K562 (cell line): ENCODE measurements around the gene PYCR2. TPM values are rescaled to one million over a fixed set of nuclear protein-coding genes. Genes with fewer than 3 reads are reported as not detected.
A peak's percentile ranks its signal among the peaks of the same experiment; 100 is the strongest.

ENCODE experiments used
- ATAC-seq: fragments of 200-7000 bp; cut with Tn5 transposase; 3 replicates; pipeline ENCODE4 v1.9.1; 2020; ENCODE audit warnings: moderate library complexity
- BruUV-seq: library from RNA; stranded (reverse); fragments of 400-500 nt; replicated peaks from 2 replicates; lab custom pipeline; 2021; lab: Mats Ljungman, UMichigan
- CTCF ChIA-PET: fragments of 300-600 bp; formaldehyde crosslinking; extraction: SDS; loops from one replicate; lab custom pipeline; 2021; ENCODE audit warnings: low intra/inter-chr PET ratio; lab: Yijun Ruan, JAX
- POLR2A ChIA-PET: fragments of 300-600, 350-650 bp; sonication (Branson Sonifier 250); formaldehyde crosslinking; extraction: SDS; loops from one replicate; lab custom pipeline; 2021; ENCODE audit warnings: antibody characterized with exemption, inconsistent platforms; lab: Yijun Ruan, JAX
- DNase-seq, 4 experiments: peaks; one replicate each; pipeline versions ENCODE4 v3.0.0 to v3.0.0-alpha.2; 2011 to 2018; ENCODE audit warnings: low spot score in 3 of 4, mixed read lengths in 3 of 4; ENCODE audit errors: extremely low read depth in 1 of 4
- FAIRE-seq: peaks from 2 replicates; lab custom pipeline; 2011; peaks lifted over from hg19 to GRCh38; lab: Jason Lieb, UNC
- H2AFZ ChIP-seq: 2 replicates; pipeline ENCODE4 v1.6.0; 2011; ENCODE audit warnings: low read depth, low read length, control low read depth, inconsistent platforms
- H3K27ac ChIP-seq: fragments of 200-600 bp; 3 replicates; pipeline ENCODE4 v1.8.0; 2011; ENCODE audit warnings: low read depth, mild to moderate bottlenecking, control low read depth, inconsistent platforms, low read length, moderate library complexity, mixed read lengths; ENCODE audit errors: extremely low read depth
- H3K27me3 ChIP-seq, 2 experiments: fragments of 300-600 bp in 1 of 2; 2 replicates in 1 of 2; 3 replicates in 1 of 2; pipeline versions ENCODE4 v1.6.0 to v1.8.0; 2011; ENCODE audit warnings: inconsistent platforms in 2 of 2, low read length in 2 of 2, mild to moderate bottlenecking in 1 of 2, mixed read lengths in 1 of 2, moderate library complexity in 1 of 2; ENCODE audit not compliant: control insufficient read depth in 2 of 2, insufficient read depth in 2 of 2
- H3K36me3 ChIP-seq: fragments of 300-600 bp; 3 replicates; pipeline ENCODE4 v1.8.0; 2011; ENCODE audit warnings: mild to moderate bottlenecking, low read length, inconsistent platforms; ENCODE audit not compliant: control insufficient read depth, insufficient read depth
- H3K4me1 ChIP-seq, 2 experiments: fragments of 200-600 bp in 1 of 2; replicated peaks in 1 of 2; 2 replicates in 1 of 2; 3 replicates in 1 of 2; pipeline versions ENCODE4 v1.5.1 to v1.8.0; 2011; ENCODE audit warnings: inconsistent platforms in 2 of 2, low read length in 2 of 2, mild to moderate bottlenecking in 1 of 2, mixed read lengths in 1 of 2, moderate library complexity in 1 of 2; ENCODE audit not compliant: control insufficient read depth in 2 of 2, insufficient read depth in 2 of 2
- H3K4me2 ChIP-seq: 2 replicates; pipeline ENCODE4 v1.6.1; 2011; ENCODE audit warnings: low read length, control low read depth, inconsistent platforms, mixed read lengths; ENCODE audit not compliant: insufficient read depth
- H3K4me3 ChIP-seq: fragments of 200-600 bp; sonication (generic), shearing (Covaris generic); 2 replicates; pipeline ENCODE4 v1.5.1; 2016; ENCODE audit warnings: control low read depth, inconsistent platforms
- H3K79me2 ChIP-seq: fragments of 200-600 bp; 3 replicates; pipeline ENCODE4 v1.8.0; 2011; ENCODE audit warnings: low read length, inconsistent platforms; ENCODE audit not compliant: control insufficient read depth, insufficient read depth
- H3K9ac ChIP-seq, 2 experiments: 2 replicates each; pipeline versions ENCODE4 v1.6.0 to v1.6.1; 2011; ENCODE audit warnings: low read depth in 2 of 2, low read length in 2 of 2, control low read depth in 1 of 2, inconsistent platforms in 1 of 2, mild to moderate bottlenecking in 1 of 2, mixed read lengths in 1 of 2; ENCODE audit not compliant: insufficient read depth in 1 of 2
- H3K9me1 ChIP-seq: one replicate; pipeline ENCODE4 v1.6.0; 2011; ENCODE audit warnings: inconsistent platforms, mild to moderate bottlenecking, low read length, moderate library complexity; ENCODE audit not compliant: control insufficient read depth, insufficient read depth
- H3K9me3 ChIP-seq: replicated peaks from 2 replicates; pipeline ENCODE4 v1.5.1; 2011; ENCODE audit warnings: low read depth, low read length, inconsistent platforms; ENCODE audit not compliant: control insufficient read depth, insufficient read depth
- H4K20me1 ChIP-seq: replicated peaks from 2 replicates; pipeline ENCODE4 v1.6.1; 2011; ENCODE audit warnings: low read length, inconsistent platforms, mixed read lengths; ENCODE audit not compliant: control insufficient read depth, insufficient read depth
- ATF7 ChIP-seq: fragments of 450-650 bp; IDR thresholded peaks from 2 replicates; pipeline ENCODE4 v1.7.1; 2014; ENCODE audit warnings: mild to moderate bottlenecking, moderate library complexity
- BCOR ChIP-seq: fragments of 450-650 bp; IDR thresholded peaks from 2 replicates; pipeline ENCODE4 v1.6.1; 2016
- HCFC1 ChIP-seq: IDR thresholded peaks from 2 replicates; pipeline ENCODE4 v1.6.1; 2012; ENCODE audit warnings: low read depth, low read length, improper control_type of control experiment
- KAT7 ChIP-seq: sonication (generic); formaldehyde crosslinking; IDR thresholded peaks from 2 replicates; pipeline ENCODE4 v1.8.0; 2022; ENCODE audit warnings: missing genetic modification reagents, mild to moderate bottlenecking, borderline replicate concordance
- MAFG ChIP-seq: fragments of 450-650 bp; conservative IDR thresholded peaks from 2 replicates; pipeline ENCODE4 v1.6.1; 2016; ENCODE audit warnings: missing genetic modification characterization, missing compliant biosample characterization
- NELFE ChIP-seq: IDR thresholded peaks from 2 replicates; pipeline ENCODE4 v1.6.1; 2011; ENCODE audit warnings: mild to moderate bottlenecking; ENCODE audit not compliant: insufficient read depth, insufficient read length
- NFE2 ChIP-seq: IDR thresholded peaks from 2 replicates; pipeline ENCODE4 v1.6.1; 2014; ENCODE audit warnings: antibody characterized with exemption, low read depth
- POLR3G ChIP-seq: IDR thresholded peaks from 2 replicates; pipeline ENCODE4 v1.6.1; 2011; ENCODE audit not compliant: insufficient read length, insufficient replicate concordance; ENCODE audit errors: extremely low read depth
- RBM14 ChIP-seq: fragments of 200-400 bp; formaldehyde crosslinking; IDR thresholded peaks from 2 replicates; pipeline ENCODE4 v1.6.1; 2018; ENCODE audit warnings: low read depth, mild to moderate bottlenecking, low read length, moderate library complexity, borderline replicate concordance; ENCODE audit not compliant: insufficient read depth
- RBM34 ChIP-seq: fragments of 200-400 bp; formaldehyde crosslinking; IDR thresholded peaks from 2 replicates; pipeline ENCODE4 v1.6.1; 2018; ENCODE audit warnings: low read length, borderline replicate concordance; ENCODE audit not compliant: insufficient read depth
- SPI1 ChIP-seq: IDR thresholded peaks from 2 replicates; pipeline ENCODE4 v1.6.1; 2011; ENCODE audit warnings: low read depth, low read length, control low read depth, borderline replicate concordance
- ZNF316 ChIP-seq: fragments of 450-650 bp; IDR thresholded peaks from 2 replicates; pipeline ENCODE4 v1.6.1; 2016
- ZNF589 ChIP-seq: fragments of 200-800 bp; sonication (Bioruptor generic); IDR thresholded peaks from 2 replicates; pipeline ENCODE4 v1.6.1; 2016; ENCODE audit warnings: low read depth, missing genetic modification characterization, missing compliant biosample characterization
- ZNF717 ChIP-seq: fragments of 250-450 bp; sonication (Bioruptor Pico); IDR thresholded peaks from 2 replicates; pipeline ENCODE4 v1.5.0; 2021
- WGBS: fragments of 100-300 bp; shearing (Covaris generic); methylation state at CpG from one replicate; pipeline ENCODE4 v1.1.6; 2016; ENCODE audit warnings: low coverage, mixed read lengths; ENCODE audit not compliant: insufficient coverage; ENCODE audit errors: missing lambda C conversion rate; 5-methylcytosine and 5-hydroxymethylcytosine counted together
- in situ Hi-C: fragments of 300-500 bp; cut with MboI; formaldehyde crosslinking; loops from 4 replicates; pipeline ENCODE4 v1.15.0; 2018; ENCODE audit warnings: inconsistent platforms, mixed read lengths
- intact Hi-C: fragments of 100-400 bp; cut with micrococcal nuclease; formaldehyde crosslinking; loops from 2 replicates; pipeline ENCODE4 v1.14.2; 2022
- polyA plus RNA-seq, 8 experiments: library from polyadenylated mRNA; depleted of rRNA in 4 of 8; stranded (reverse) in 5 of 8; unstranded in 3 of 8; fragments of >200 nt; fragmentation: Nextera tagmentation in 2 of 8; fragmentation: Illumina TruSeq in 1 of 8; extraction: Ambion mirVana in 2 of 8; extraction: Trizol in 1 of 8; gene quantifications; 2 replicates each; pipeline versions ENCODE4 v1.2.1 to v1.2.3, GENCODE V29; 2011 to 2014; ENCODE audit warnings: inconsistent platforms in 1 of 8, missing spikeins in 1 of 8
- total RNA-seq, 7 experiments: library from RNA; depleted of rRNA in 6 of 7; stranded (reverse); fragments of >200 nt in 6 of 7; fragmentation: Illumina TruSeq in 2 of 7; extraction: Trizol in 2 of 7; gene quantifications; 2 replicates each; pipeline versions ENCODE4 v1.2.1 to v1.2.3, GENCODE V29; 2011 to 2021; ENCODE audit warnings: low replicate concordance in 1 of 7
- TF ChIP-seq, protein P1 (sequence below): fragments of 450-650 bp; formaldehyde crosslinking; IDR thresholded peaks from 2 replicates; pipeline ENCODE4 v1.4.0; 2020; ENCODE audit warnings: mild to moderate bottlenecking, mixed read lengths

PYCR2 gene
- total and polyA plus RNA-seq, 9 of the 15 experiments (the other 6 are each of a cell fraction or from before 2014, with no cell fraction given), result 5.5 to 219 (median 127) TPM

DNA sequence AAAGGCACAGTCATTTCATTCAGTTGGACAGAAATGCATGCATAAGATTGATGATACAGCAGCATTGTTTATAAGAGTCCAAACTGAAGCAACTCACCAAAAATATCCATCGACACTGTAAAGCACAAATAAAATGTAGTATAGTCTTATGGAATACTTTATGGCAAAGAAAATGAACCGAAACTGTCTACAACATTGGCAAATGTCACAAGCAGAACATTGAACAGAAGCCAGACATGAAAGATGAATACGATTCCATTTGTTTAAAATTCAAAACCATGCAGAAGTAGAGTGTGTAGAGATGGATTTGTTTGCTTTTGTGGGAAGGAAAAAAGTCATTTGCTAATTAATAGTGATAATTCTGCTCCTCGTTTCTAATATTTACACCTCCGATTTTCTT, 27.6 kb downstream of the PYCR2 start:
- Histone ChIP-seq H3K79me2 (no peaks in the 10 kb centered on the region), H3K27me3 (no peaks in the 10 kb centered on the region), H3K4me1 (peaks cover 15 to 20% of the 10 kb centered on the region in 2 experiments), H3K9me1 (no peaks in the 10 kb centered on the region), H2AFZ (peak overlapping the region; percentile 83), H3K4me2 (no peak overlapping the region), H3K4me3 (no peak overlapping the region), H3K9ac (0 out of 4 replicates have a peak overlapping the region, but pooled peaks of 1 of the 2 experiments have one; percentile 1), H4K20me1 (no peaks in the 10 kb centered on the region), H3K9me3 (no peaks in the 10 kb centered on the region), H3K36me3 (no peaks in the 10 kb centered on the region), H3K27ac (no peak overlapping the region)
- no peak for DNase-seq
- ChIA-PET POLR2A (interaction anchor here (0.6 to 1.7 kb wide), 4 partner anchors 14 to 119 kb away, joined by 3 to 16 read pairs (median 4); partner anchors contain the start of gene TMEM63A), CTCF (no interaction called here)
- TF ChIP-seq ZNF316 (peak; percentile 82), RBM14 (no peak), ZNF589 (CRISPR knock-in tag) (no peak), HCFC1 (no peak), NELFE (no peak), RBM34 (no peak), ZNF717 (no peak), KAT7 (CRISPR knock-in tag) (0 out of 2 replicates have a peak, but pooled peaks have one; percentile 22), MAFG (tag) (peak; percentile 46; the same call in 1 of the 2 replicates), ATF7 (no peak), SPI1 (no peak), BCOR (no peak), NFE2 (0 out of 2 replicates have a peak, but pooled peaks have one; percentile 10), POLR3G (no peak)
- TF ChIP-seq, protein P1, sequence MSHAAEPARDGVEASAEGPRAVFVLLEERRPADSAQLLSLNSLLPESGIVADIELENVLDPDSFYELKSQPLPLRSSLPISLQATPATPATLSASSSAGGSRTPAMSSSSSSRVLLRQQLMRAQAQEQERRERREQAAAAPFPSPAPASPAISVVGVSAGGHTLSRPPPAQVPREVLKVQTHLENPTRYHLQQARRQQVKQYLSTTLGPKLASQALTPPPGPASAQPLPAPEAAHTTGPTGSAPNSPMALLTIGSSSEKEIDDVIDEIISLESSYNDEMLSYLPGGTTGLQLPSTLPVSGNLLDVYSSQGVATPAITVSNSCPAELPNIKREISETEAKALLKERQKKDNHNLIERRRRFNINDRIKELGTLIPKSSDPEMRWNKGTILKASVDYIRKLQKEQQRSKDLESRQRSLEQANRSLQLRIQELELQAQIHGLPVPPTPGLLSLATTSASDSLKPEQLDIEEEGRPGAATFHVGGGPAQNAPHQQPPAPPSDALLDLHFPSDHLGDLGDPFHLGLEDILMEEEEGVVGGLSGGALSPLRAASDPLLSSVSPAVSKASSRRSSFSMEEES (CRISPR knock-in tag), result no peak
- ATAC-seq, result no peak
- intact Hi-C loops, result no loop called here
- in situ Hi-C loops, result no loop called here
- FAIRE-seq, result no peak
- no TSS peak for BruUV-seq
- WGBS, result 57% methylated on average over 5 of the region's 5 CpGs
